TTC549 (cell line): Measurements from ENCODE around the gene HOXB13.

Experiments used
- FAIRE-seq: peaks from 2 replicates; lab custom pipeline; 2012; peaks lifted over from hg19 to GRCh38; lab: Jason Lieb, UNC

HOXB13 gene

GRCh38 chr17:48728232-48729231 is at the start of gene HOXB13:
TSS of gene HOXB13 (minus strand) at chr17:48728750. CDS start at chr17:48728593, 157 bp downstream.
- FAIRE-seq: peak; percentile 38

GRCh38 chr17:48776602-48777001 is 48.1 kb upstream of the HOXB13 start:
- no peak for FAIRE-seq

GRCh38 chr17:48773245-48773644 is 44.7 kb upstream of the HOXB13 start:
- FAIRE-seq: no peak

GRCh38 chr17:48770954-48771353 is 42.4 kb upstream of the HOXB13 start:
- FAIRE-seq: no peak

GRCh38 chr17:48769009-48769675 is 40.6 kb upstream of the HOXB13 start:
- FAIRE-seq: no peak

- no peak for FAIRE-seq
Observed at GRCh38 chr17:48767263-48767774, 38.8 kb upstream of the HOXB13 start.

- no peak for FAIRE-seq
Observed at GRCh38 chr17:48761114-48761513, 32.6 kb upstream of the HOXB13 start.

- FAIRE-seq: no peak
Observed at GRCh38 chr17:48760411-48760810, 31.9 kb upstream of the HOXB13 start.

GRCh38 chr17:48759288-48759687 is 30.7 kb upstream of the HOXB13 start:
- no peak for FAIRE-seq

GRCh38 chr17:48757524-48757961 is 29.0 kb upstream of the HOXB13 start:
- FAIRE-seq: no peak

GRCh38 chr17:48756830-48757251 is 28.3 kb upstream of the HOXB13 start:
- FAIRE-seq: no peak

- FAIRE-seq: no peak
Observed at GRCh38 chr17:48755356-48755755, 26.8 kb upstream of the HOXB13 start.

GRCh38 chr17:48754500-48755261 is 26.1 kb upstream of the HOXB13 start:
- no peak for FAIRE-seq

GRCh38 chr17:48753794-48754499 is 25.4 kb upstream of the HOXB13 start:
- FAIRE-seq: no peak

GRCh38 chr17:48752399-48753288 is 24.1 kb upstream of the HOXB13 start:
- no peak for FAIRE-seq

- FAIRE-seq: no peak
Observed at GRCh38 chr17:48751733-48752398, 23.3 kb upstream of the HOXB13 start.

GRCh38 chr17:48751172-48751571 is 22.6 kb upstream of the HOXB13 start:
- FAIRE-seq: no peak

GRCh38 chr17:48749621-48750553 is 21.3 kb upstream of the HOXB13 start:
- FAIRE-seq: no peak
